ENCODE results near the gene FADS1.

Gene FADS1

DNA sequence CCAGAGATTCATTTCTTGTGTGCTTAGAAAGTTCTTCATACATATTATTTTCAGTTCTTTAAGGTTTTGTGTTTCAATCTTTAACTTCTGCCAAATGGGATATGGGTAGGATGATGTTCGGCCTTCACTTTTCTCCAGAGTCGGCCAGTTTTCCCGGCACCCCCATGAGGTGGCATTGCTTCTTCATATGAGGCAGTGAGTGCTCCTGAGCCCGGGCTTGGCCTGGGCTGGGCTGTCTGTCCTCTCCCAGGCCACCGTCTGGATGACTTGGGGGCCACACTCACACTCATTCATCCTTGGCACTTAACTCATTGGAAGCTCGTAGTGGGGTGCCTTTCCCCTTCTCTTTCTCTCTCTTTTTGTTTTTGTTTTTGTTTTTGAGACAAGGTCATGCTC, 35.1 kb upstream of the FADS1 start:
- no peak for TF ChIP-seq CTCF (IDR thresholded peaks at IDR 0.05; ENCODE audit: low read depth, low read length)
- DNase-seq (ENCODE audit: low read depth in 2 of 2), result no peak
- H3K4me3 ChIP-seq (replicated peaks in 1 of 2; ENCODE audit: low read depth in 2 of 2, low read length in 2 of 2), result no peak overlapping the region

DNA sequence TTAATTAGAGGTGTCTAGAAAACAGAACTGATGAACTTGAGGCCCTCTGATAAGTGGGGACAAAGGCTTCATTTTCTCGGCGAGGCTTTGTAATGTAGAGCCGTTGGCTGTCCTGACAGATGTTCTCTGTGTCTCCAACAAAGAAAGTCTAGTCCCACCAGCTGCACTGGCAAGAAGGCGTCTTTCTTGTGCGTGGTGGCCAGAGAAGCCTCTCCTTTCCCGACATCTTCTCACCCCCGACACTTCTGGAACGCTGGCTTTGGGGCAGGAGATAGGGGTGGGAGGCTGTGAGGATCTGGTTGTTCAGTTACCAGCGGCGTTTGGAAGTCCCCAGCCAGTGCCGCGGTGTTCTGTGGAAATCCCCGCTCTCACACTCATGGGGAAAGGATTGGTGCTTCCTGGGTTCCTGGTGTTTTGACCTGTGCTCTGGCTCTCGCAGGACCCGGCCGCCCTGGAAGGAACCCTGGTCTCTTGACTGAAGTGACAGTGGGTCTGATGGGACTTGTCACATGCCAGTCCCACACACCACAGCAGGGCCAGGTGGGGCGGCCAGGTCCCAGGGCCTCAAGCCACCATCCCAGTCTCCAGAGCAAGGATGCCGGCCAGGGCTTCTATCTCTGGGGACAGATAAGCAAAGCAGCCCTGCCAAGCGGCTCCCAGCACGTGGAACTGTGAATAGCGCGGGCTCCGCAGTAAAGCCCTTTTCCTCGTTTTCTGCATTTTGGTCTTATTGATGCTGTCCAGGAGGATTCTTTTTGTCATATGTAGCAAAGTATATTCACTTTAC, 34.5 kb upstream of the FADS1 start:
- DNase-seq (ENCODE audit: low read depth in 2 of 2), result no peak
- H3K4me3 ChIP-seq (replicated peaks in 1 of 2; ENCODE audit: low read depth in 2 of 2, low read length in 2 of 2), result no peak overlapping the region
- TF ChIP-seq CTCF (IDR thresholded peaks at IDR 0.05; ENCODE audit: low read depth, low read length), result no peak

DNA sequence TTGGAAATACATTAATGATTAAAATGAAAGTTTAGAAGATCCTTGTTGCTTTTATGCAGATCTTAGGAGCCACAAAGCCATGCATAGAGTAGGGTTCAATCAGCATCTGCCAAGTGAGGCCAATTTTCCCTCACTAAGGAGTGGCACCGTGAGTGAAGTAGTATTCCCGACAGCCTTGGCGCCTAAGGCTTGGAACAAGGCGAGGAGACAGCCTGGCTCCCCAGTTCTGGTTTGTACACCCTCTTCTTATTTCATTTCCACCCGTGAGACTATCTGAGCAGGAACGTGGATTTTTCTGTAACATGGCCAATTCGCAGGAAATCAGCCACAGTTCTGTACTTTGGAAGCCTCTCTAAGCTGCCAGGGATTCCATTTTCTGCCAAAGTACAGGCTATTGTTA, 33.9 kb upstream of the FADS1 start:
- TF ChIP-seq CTCF (IDR thresholded peaks at IDR 0.05; ENCODE audit: low read depth, low read length), result no peak
- H3K4me3 ChIP-seq (replicated peaks in 1 of 2; ENCODE audit: low read depth in 2 of 2, low read length in 2 of 2), result no peak overlapping the region
- no peak for DNase-seq (ENCODE audit: low read depth in 2 of 2)

DNA sequence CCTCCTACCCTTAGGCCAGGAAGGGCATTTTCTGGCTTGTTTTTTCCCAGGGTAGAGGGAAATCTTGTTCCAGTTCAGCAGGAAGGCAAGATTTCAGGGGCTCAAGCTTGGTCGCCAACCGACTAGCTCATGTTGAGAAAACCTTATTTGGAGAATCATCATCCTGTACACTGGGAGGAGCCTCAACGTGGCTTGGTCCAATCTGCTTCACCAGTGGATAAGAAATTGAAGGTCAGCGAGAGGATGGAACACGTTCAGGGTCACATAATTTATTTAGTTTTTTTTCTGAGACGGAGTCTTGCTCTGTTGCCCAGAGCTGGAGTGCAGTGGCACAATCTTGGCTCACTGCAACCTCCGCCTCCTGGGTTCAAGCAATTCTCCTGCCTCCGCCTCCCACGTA, 31.8 kb upstream of the FADS1 start:
- H3K4me3 ChIP-seq (replicated peaks in 1 of 2; ENCODE audit: low read depth in 2 of 2, low read length in 2 of 2), result no peak overlapping the region
- TF ChIP-seq CTCF (IDR thresholded peaks at IDR 0.05; ENCODE audit: low read depth, low read length), result no peak
- no peak for DNase-seq (ENCODE audit: low read depth in 2 of 2)

GRCh38 chr11:61847914-61848581, 31.2 kb upstream of the FADS1 start:
- no peak for TF ChIP-seq CTCF (IDR thresholded peaks at IDR 0.05; ENCODE audit: low read depth, low read length)
- no peak overlapping the region for H3K4me3 ChIP-seq (replicated peaks in 1 of 2; ENCODE audit: low read depth in 2 of 2, low read length in 2 of 2)
- DNase-seq (ENCODE audit: low read depth in 2 of 2), result no peak

GRCh38 chr11:61846362-61847020, 29.7 kb upstream of the FADS1 start:
- no peak for TF ChIP-seq CTCF (IDR thresholded peaks at IDR 0.05; ENCODE audit: low read depth, low read length)
- no peak overlapping the region for H3K4me3 ChIP-seq (replicated peaks in 1 of 2; ENCODE audit: low read depth in 2 of 2, low read length in 2 of 2)
- no peak for DNase-seq (ENCODE audit: low read depth in 2 of 2)
